ENCODE measurements around the gene SH3PXD2A. TPM values are rescaled to one million over a fixed set of nuclear protein-coding genes. Genes with fewer than 3 reads are reported as not detected.

The SH3PXD2A gene
- total and polyA plus RNA-seq, 2 of the 4 experiments (the other 2 are of a cell fraction): 6.3 to 23.0 TPM

- no peak overlapping the region for H3K56ac ChIP-seq (ENCODE audit: extremely low read depth, insufficient read depth, low read length)
- intact Hi-C loops (cut with micrococcal nuclease): no loop called here
- H3K9me1 ChIP-seq (ENCODE audit: insufficient read depth, low read length): peaks cover 34% of the 10 kb centered on the region
- no peak overlapping the region for H3K4me3 ChIP-seq (ENCODE audit: insufficient read depth, low read depth, low read length)
- H3K36me3 ChIP-seq (ENCODE audit: control insufficient read depth, insufficient read depth, low read length): no peaks in the 10 kb centered on the region
- peaks cover 24% of the 10 kb centered on the region for H3K4me1 ChIP-seq (ENCODE audit: control insufficient read depth, insufficient read depth, low read length)
- no peaks in the 10 kb centered on the region for H3K9me3 ChIP-seq (ENCODE audit: control insufficient read depth, insufficient read depth, low read length)
- no peak overlapping the region for H3K4ac ChIP-seq (ENCODE audit: low read depth, low read length)
- CTCF ChIA-PET: interaction anchor here (0.5 kb wide), 1 partner anchor 269 kb away, joined by 3 read pairs; no protein-coding TSS in a partner anchor
- DNase-seq: no peak
- no TSS peak for BruUV-seq (replicated peaks)
- no peak overlapping the region for H2AK9ac ChIP-seq (replicated peaks; ENCODE audit: low read depth, low read length, poor library complexity)
- peak overlapping the region; percentile 72 for H2AK5ac ChIP-seq (ENCODE audit: low read depth, low read length)
- POLR2A ChIA-PET (ENCODE audit: unreplicated experiment): no interaction called here
- no peak overlapping the region for H3K27ac ChIP-seq (ENCODE audit: insufficient read depth, low read length)
- H2BK15ac ChIP-seq (ENCODE audit: low read depth, low read length): 0 out of 3 replicates have a peak overlapping the region, but pooled peaks have one; percentile 48
- no peak overlapping the region for H2AFZ ChIP-seq (replicated peaks; ENCODE audit: low read length, poor library complexity)
- H3K9ac ChIP-seq (ENCODE audit: low read depth, low read length): no peak overlapping the region
- no peak overlapping the region; the same call in 1 of the 2 replicates for H2BK20ac ChIP-seq (ENCODE audit: low read depth, low read length)
- no peak overlapping the region for H2BK120ac ChIP-seq (ENCODE audit: low read depth, low read length)
- in situ Hi-C loops (cut with MboI; ENCODE audit: low sequenced_read_pairs): no loop called here
- dilution Hi-C loops (cut with HindIII; ENCODE audit: low sequenced_read_pairs, unreplicated experiment): no loop called here
- no peak overlapping the region for H4K5ac ChIP-seq (ENCODE audit: low read depth, low read length)
- H3K4me2 ChIP-seq (ENCODE audit: low read depth, low read length): no peak overlapping the region
- no peak overlapping the region for H3K18ac ChIP-seq (ENCODE audit: low read depth, low read length)
- no peak overlapping the region for H3K23ac ChIP-seq (ENCODE audit: low read depth, low read length)
- peaks cover 4% of the 10 kb centered on the region; the same call in 1 of the 2 replicates for H4K20me1 ChIP-seq (ENCODE audit: insufficient read depth, low read length)
- H2BK5ac ChIP-seq (ENCODE audit: low read depth, low read length, poor library complexity, severe bottlenecking): no peak overlapping the region
- no peak for ATAC-seq (ENCODE audit: low read depth)
- H4K8ac ChIP-seq (ENCODE audit: low read depth in 2 of 2, low read length in 2 of 2): no peak overlapping the region
- TF ChIP-seq CTCF (conservative IDR thresholded peaks at IDR 0.05; ENCODE audit: low read depth, low read length) (no peak), RCOR1 (IDR thresholded peaks at IDR 0.05; ENCODE audit: insufficient replicate concordance, low read length) (no peak), RAD21 (IDR thresholded peaks at IDR 0.05; ENCODE audit: low read length) (no peak), POLR2A (IDR thresholded peaks at IDR 0.05; ENCODE audit: low read depth, low read length) (no peak), NFE2L2 (IDR thresholded peaks at IDR 0.05; ENCODE audit: low read depth, low read length) (no peak), MXI1 (IDR thresholded peaks at IDR 0.05; ENCODE audit: borderline replicate concordance, low read depth, low read length) (no peak), MAFK (IDR thresholded peaks at IDR 0.05; ENCODE audit: low read depth, low read length) (no peak)
- H3K79me1 ChIP-seq (ENCODE audit: low read depth in 1 of 2, low read length in 2 of 2): peaks cover 3 to 51% of the 10 kb centered on the region in 2 experiments; a peak in 2 of 4 replicates
- no peak overlapping the region for H3K14ac ChIP-seq (replicated peaks; ENCODE audit: low read depth, low read length)
- peak overlapping the region; percentile 5; the same call in 1 of the 2 replicates for H4K91ac ChIP-seq (ENCODE audit: insufficient read depth, low read depth, low read length)
- WGBS, 2 experiments (ENCODE audit: extremely low coverage in 2 of 2, insufficient read length in 1 of 2): 89% methylated on average over 7 of the region's 11 CpGs; no CpG with 5 or more reads in 1 of the 2 experiments
- H3K27me3 ChIP-seq (ENCODE audit: control insufficient read depth, insufficient read depth, low read length): no peaks in the 10 kb centered on the region
Measured at GRCh38 chr10:103768345-103768744, 87.0 kb downstream of the SH3PXD2A start.
